HCT116 (cell line): ENCODE results near the gene KLHDC4. TPM values are rescaled to one million over a fixed set of nuclear protein-coding genes. Genes with fewer than 3 reads are reported as not detected.

Experiments
- ATAC-seq: fragments of 200-7000 bp; cut with Tn5 transposase; 2 replicates; pipeline ENCODE4 v1.9.1; 2020; ENCODE audit warnings: mild to moderate bottlenecking, moderate library complexity
- BruUV-seq: library from RNA; stranded (reverse); fragments of 400-500 nt; replicated peaks from 2 replicates; lab custom pipeline; 2021; lab: Mats Ljungman, UMichigan
- CTCF ChIA-PET: fragments of 300-600 bp; sonication (Branson Sonifier 250); formaldehyde crosslinking; loops from one replicate; lab custom pipeline; 2021; ENCODE audit warnings: antibody characterized with exemption; lab: Charles Lee
- POLR2A ChIA-PET: fragments of 300-600, 350-600 bp; sonication (Branson Sonifier 250); formaldehyde crosslinking; loops from one replicate; lab custom pipeline; 2021; ENCODE audit warnings: antibody characterized with exemption; lab: Charles Lee
- RAD21 ChIA-PET, 2 experiments: fragments of 300-600 bp; sonication (Branson Sonifier 250); formaldehyde crosslinking; loops; one replicate each; lab custom pipeline; 2023; ENCODE audit warnings: low total read pairs in 2 of 2; ENCODE audit not compliant: uncharacterized antibody in 2 of 2, unreplicated experiment in 2 of 2, low non-redundant PET in 1 of 2; lab: Charles Lee
- DNase-seq: peaks from one replicate; pipeline ENCODE4 v3.0.0-alpha.2; 2010; ENCODE audit warnings: low read depth, low spot score
- H2AFZ ChIP-seq: fragments of 200-600 bp; shearing (Covaris generic), sonication (generic); 2 replicates; pipeline ENCODE4 v1.6.1; 2017; ENCODE audit warnings: low read depth, mixed run types, mixed read lengths, antibody characterized with exemption, low read length; ENCODE audit not compliant: poor library complexity, severe bottlenecking
- H3K27ac ChIP-seq: 2 replicates; pipeline ENCODE4 v1.5.1; 2012; ENCODE audit warnings: low read depth, low read length
- H3K27me3 ChIP-seq: fragments of 200-600 bp; sonication (generic); 2 replicates; pipeline ENCODE4 v1.6.1; 2016; ENCODE audit warnings: mixed run types, low read length, mixed read lengths; ENCODE audit not compliant: insufficient read depth
- H3K36me3 ChIP-seq, 2 experiments: fragments of 200-500 bp in 1 of 2; fragments of 200-600 bp in 1 of 2; sonication (Bioruptor generic) in 1 of 2; sonication (generic) in 1 of 2; 2 replicates each; pipeline versions ENCODE4 v1.5.1 to v1.6.1; 2014 to 2016; ENCODE audit warnings: low read length in 2 of 2, inconsistent platforms in 1 of 2, mixed read lengths in 1 of 2, mixed run types in 1 of 2; ENCODE audit not compliant: insufficient read depth in 2 of 2, control insufficient read depth in 1 of 2
- H3K4me1 ChIP-seq, 2 experiments: fragments of 200-600 bp in 1 of 2; sonication (generic) in 1 of 2; 2 replicates each; pipeline versions ENCODE4 v1.5.1 to v1.6.1; 2012 to 2017; ENCODE audit warnings: low read length in 2 of 2, inconsistent platforms in 1 of 2, mild to moderate bottlenecking in 1 of 2, mixed read lengths in 1 of 2, mixed run types in 1 of 2, moderate library complexity in 1 of 2; ENCODE audit not compliant: insufficient read depth in 2 of 2, control insufficient read depth in 1 of 2
- H3K4me2 ChIP-seq: fragments of 200-600 bp; sonication (generic); 2 replicates; pipeline ENCODE4 v1.6.1; 2017; ENCODE audit warnings: mixed run types, low read length, mixed read lengths
- H3K4me3 ChIP-seq, 2 experiments: fragments of 200-600 bp in 1 of 2; sonication (generic) in 1 of 2; replicated peaks in 1 of 2; 2 replicates each; pipeline ENCODE4 v1.5.1; 2011 to 2016; ENCODE audit warnings: low read length in 2 of 2, control low read depth in 1 of 2, low read depth in 1 of 2, mild to moderate bottlenecking in 1 of 2, mixed read lengths in 1 of 2, mixed run types in 1 of 2
- H3K79me2 ChIP-seq: fragments of 200-600 bp; sonication (generic); 2 replicates; pipeline ENCODE4 v1.6.1; 2017; ENCODE audit warnings: mild to moderate bottlenecking, mixed run types, low read length, moderate library complexity, mixed read lengths; ENCODE audit not compliant: insufficient read depth
- H3K9ac ChIP-seq: fragments of 200-600 bp; sonication (generic); 2 replicates; pipeline ENCODE4 v1.6.1; 2016; ENCODE audit warnings: low read length, mixed read lengths
- H3K9me2 ChIP-seq: fragments of 200-600 bp; sonication (generic), shearing (Covaris generic); 2 replicates; pipeline ENCODE4 v1.6.1; 2017; ENCODE audit warnings: mixed run types, mild to moderate bottlenecking, moderate library complexity; ENCODE audit not compliant: insufficient read depth
- H3K9me3 ChIP-seq, 2 experiments: fragments of 200-500 bp in 1 of 2; fragments of 200-600 bp in 1 of 2; sonication (Bioruptor generic) in 1 of 2; sonication (generic) in 1 of 2; 2 replicates each; pipeline ENCODE4 v1.6.1; 2014 to 2017; ENCODE audit warnings: low read length in 2 of 2, mixed read lengths in 2 of 2, inconsistent platforms in 1 of 2, low read depth in 1 of 2, mild to moderate bottlenecking in 1 of 2, mixed run types in 1 of 2, moderate library complexity in 1 of 2; ENCODE audit not compliant: control insufficient read depth in 1 of 2, insufficient read depth in 1 of 2
- H4K20me1 ChIP-seq: fragments of 200-600 bp; sonication (generic), shearing (Covaris generic); 2 replicates; pipeline ENCODE4 v1.6.1; 2017; ENCODE audit warnings: mixed run types, mild to moderate bottlenecking, moderate library complexity; ENCODE audit not compliant: insufficient read depth
- CEBPB ChIP-seq: IDR thresholded peaks from 2 replicates; pipeline ENCODE4 v1.6.1; 2012; ENCODE audit warnings: low read depth
- EGR1 ChIP-seq: IDR thresholded peaks from 2 replicates; pipeline ENCODE4 v1.6.1; 2012; ENCODE audit warnings: low read depth
- EZH2 ChIP-seq: fragments of 200-600 bp; sonication (generic); IDR thresholded peaks from 2 replicates; pipeline ENCODE4 v1.6.1; 2017; ENCODE audit warnings: antibody characterized with exemption, mixed run types
- EZH2phosphoT487 ChIP-seq: fragments of 200-600 bp; IDR thresholded peaks from 2 replicates; pipeline ENCODE4 v1.6.1; 2018; ENCODE audit warnings: antibody characterized with exemption, borderline replicate concordance
- FOSL1 ChIP-seq: IDR thresholded peaks from 2 replicates; pipeline ENCODE4 v1.6.1; 2012; ENCODE audit warnings: low read depth
- JUND ChIP-seq: IDR thresholded peaks from 2 replicates; pipeline ENCODE4 v1.6.1; 2012
- POLR2A ChIP-seq: IDR thresholded peaks from 2 replicates; pipeline ENCODE4 v1.7.0; 2011; ENCODE audit warnings: borderline replicate concordance; ENCODE audit not compliant: insufficient read depth, insufficient read length; ENCODE audit errors: extremely low read depth
- POLR2AphosphoS5 ChIP-seq: IDR thresholded peaks from 2 replicates; pipeline ENCODE4 v1.6.1; 2011; ENCODE audit warnings: mild to moderate bottlenecking, low read depth, low read length, moderate library complexity
- SP1 ChIP-seq: IDR thresholded peaks from 2 replicates; pipeline ENCODE4 v1.6.1; 2012; ENCODE audit warnings: low read depth
- SRF ChIP-seq: IDR thresholded peaks from 2 replicates; pipeline ENCODE4 v1.6.1; 2012; ENCODE audit warnings: low read depth
- ZFX ChIP-seq: fragments of 450-650 bp; IDR thresholded peaks from 2 replicates; pipeline ENCODE4 v1.6.1; 2017
- ZNF274 ChIP-seq: fragments of 200-500 bp; sonication (Bioruptor generic); IDR thresholded peaks from 2 replicates; pipeline ENCODE4 v1.6.1; 2014; ENCODE audit warnings: mild to moderate bottlenecking, low read depth, low read length, inconsistent platforms
- intact Hi-C: fragments of 100-400 bp; cut with micrococcal nuclease; formaldehyde crosslinking; loops from 2 replicates; pipeline ENCODE4 v1.10.0; 2022
- total RNA-seq: library from RNA; stranded (reverse); gene quantifications from one replicate; pipeline ENCODE4 v1.2.1, GENCODE V29; 2021; ENCODE audit not compliant: unreplicated experiment

The KLHDC4 gene
- total RNA-seq, 1 experiment from 2014 or later: 107 TPM

GRCh38 chr16:87677830-87678229 is 88.0 kb downstream of the KLHDC4 start:
- ATAC-seq (no peak), DNase-seq (no peak)
- H3K36me3 ChIP-seq: no peaks in the 10 kb centered on the region
- TF ChIP-seq EZH2phosphoT487 (no peak), EGR1 (no peak), POLR2AphosphoS5 (no peak), CEBPB (no peak), POLR2A (no peak), FOSL1 (no peak), ZNF274 (no peak), EZH2 (no peak), SP1 (no peak)
- no peak overlapping the region for H3K4me2 ChIP-seq
- H2AFZ ChIP-seq: no peak overlapping the region
- no peaks in the 10 kb centered on the region for H3K79me2 ChIP-seq
- H3K9ac ChIP-seq: no peak overlapping the region
- no peaks in the 10 kb centered on the region for H3K9me2 ChIP-seq
- POLR2A ChIA-PET: interaction anchor here (0.6 kb wide), 1 partner anchor 285 kb away, joined by 3 read pairs; no protein-coding TSS in a partner anchor
- no peak overlapping the region for H3K27ac ChIP-seq
- intact Hi-C loops: no loop called here
- H3K4me1 ChIP-seq: peaks cover 0 to 10% of the 10 kb centered on the region in 2 experiments; a peak in 1 of 4 replicates
- H4K20me1 ChIP-seq: no peaks in the 10 kb centered on the region
- H3K4me3 ChIP-seq: no peak overlapping the region
- no peaks in the 10 kb centered on the region for H3K9me3 ChIP-seq
- RAD21 ChIA-PET: no interaction called here
- BruUV-seq: no TSS peak
- H3K27me3 ChIP-seq: no peaks in the 10 kb centered on the region
- CTCF ChIA-PET: no interaction called here

- POLR2A ChIA-PET: no interaction called here
- Histone ChIP-seq H3K27me3 (no peaks in the 10 kb centered on the region), H3K4me3 (no peak overlapping the region), H3K9me2 (no peaks in the 10 kb centered on the region), H3K9ac (no peak overlapping the region), H3K4me2 (no peak overlapping the region), H2AFZ (no peak overlapping the region), H3K79me2 (no peaks in the 10 kb centered on the region), H3K9me3 (no peaks in the 10 kb centered on the region), H3K4me1 (peaks cover 0 to 17% of the 10 kb centered on the region in 2 experiments; a peak in 3 of 4 replicates), H4K20me1 (no peaks in the 10 kb centered on the region), H3K36me3 (no peaks in the 10 kb centered on the region), H3K27ac (no peak overlapping the region)
- BruUV-seq: no TSS peak
- CTCF ChIA-PET: no interaction called here
- ATAC-seq (no peak), DNase-seq (no peak)
- TF ChIP-seq SRF (no peak), SP1 (no peak), JUND (no peak), ZFX (no peak), ZNF274 (no peak), POLR2AphosphoS5 (no peak)
- intact Hi-C loops: no loop called here
- RAD21 ChIA-PET: no interaction called here
Observed at GRCh38 chr16:87675111-87675719, 90.6 kb downstream of the KLHDC4 start.
